B cell (primary cell): Measurements from ENCODE around the gene IFT122. TPM values are rescaled to one million over a fixed set of nuclear protein-coding genes. Genes with fewer than 3 reads are reported as not detected.

Experiments used
- ATAC-seq: fragments of 200-7000 bp; cut with Tn5 transposase; one replicate; pipeline ENCODE4 v1.10.0; 2021; ENCODE audit warnings: low read depth, mild to moderate bottlenecking, moderate number of reproducible peaks, moderate library complexity
- CTCF ChIA-PET: fragments of 350-600 bp; sonication (Branson Sonifier 250); formaldehyde crosslinking; loops from one replicate; lab custom pipeline; 2021; ENCODE audit warnings: antibody characterized with exemption, inconsistent platforms; lab: Charles Lee
- POLR2A ChIA-PET: fragments of 350-600 bp; sonication (Branson Sonifier 250); formaldehyde crosslinking; loops from one replicate; lab custom pipeline; 2021; ENCODE audit warnings: antibody characterized with exemption; lab: Charles Lee
- DNase-seq: peaks from one replicate; pipeline ENCODE4 v3.0.0; 2013
- H2AFZ ChIP-seq: 2 replicates; pipeline ENCODE4 v1.6.1; 2012; ENCODE audit warnings: mild to moderate bottlenecking, low read depth, low read length; ENCODE audit not compliant: insufficient read depth, poor library complexity, severe bottlenecking
- H3K27ac ChIP-seq, 2 donors: 1 replicate in 1 of 2; 2 replicates in 1 of 2; pipeline ENCODE4 v1.5.1; 2012 to 2013; ENCODE audit warnings: low read length in 2 of 2, mild to moderate bottlenecking in 2 of 2, moderate library complexity in 1 of 2
- H3K27me3 ChIP-seq, 4 experiments: fragments of 200-600 bp in 1 of 4; sonication (generic) in 1 of 4; replicated peaks in 1 of 4; 1 replicate in 2 of 4; 2 replicates in 2 of 4; pipeline versions ENCODE4 v1.6.1 to v1.7.0; 2013 to 2016; ENCODE audit warnings: low read length in 3 of 4, mild to moderate bottlenecking in 2 of 4, mixed read lengths in 1 of 4, moderate library complexity in 1 of 4; ENCODE audit not compliant: insufficient read depth in 4 of 4, control insufficient read depth in 3 of 4; ENCODE audit errors: control extremely low read depth in 1 of 4
- H3K36me3 ChIP-seq, 2 experiments: replicated peaks in 1 of 2; 1 replicate in 1 of 2; 2 replicates in 1 of 2; pipeline versions ENCODE4 v1.6.1 to v1.7.1; 2013; ENCODE audit warnings: low read length in 1 of 2; ENCODE audit not compliant: insufficient read depth in 2 of 2, control insufficient read depth in 1 of 2; ENCODE audit errors: control extremely low read depth in 1 of 2, extremely low read depth in 1 of 2
- H3K4me1 ChIP-seq, 2 donors: fragments of 200-600 bp in 1 of 2; sonication (generic) in 1 of 2; 1 replicate in 1 of 2; 2 replicates in 1 of 2; pipeline versions ENCODE4 v1.5.1 to v1.6.1; 2013 to 2017; ENCODE audit warnings: low read length in 2 of 2; ENCODE audit not compliant: control insufficient read depth in 2 of 2, insufficient read depth in 2 of 2
- H3K4me2 ChIP-seq: replicated peaks from 2 replicates; pipeline ENCODE3; 2012; ENCODE audit warnings: mild to moderate bottlenecking, low read depth, low read length; ENCODE audit not compliant: poor library complexity, severe bottlenecking
- H3K4me3 ChIP-seq, 5 experiments: fragments of 200-600 bp in 1 of 5; sonication (generic) in 1 of 5; 1 replicate in 3 of 5; 2 replicates in 2 of 5; pipeline versions ENCODE4 v1.5.1 to v1.7.0; 2011 to 2016; ENCODE audit warnings: low read length in 4 of 5, mild to moderate bottlenecking in 4 of 5, low read depth in 2 of 5, control low read depth in 1 of 5, moderate library complexity in 1 of 5; ENCODE audit not compliant: insufficient read depth in 1 of 5; ENCODE audit errors: control extremely low read depth in 1 of 5, extremely low read depth in 1 of 5
- H3K79me2 ChIP-seq: fragments of 200-600 bp; sonication (generic); one replicate; pipeline ENCODE4 v1.6.0; 2016; ENCODE audit warnings: low read length; ENCODE audit not compliant: control insufficient read depth, insufficient read depth
- H3K9ac ChIP-seq: fragments of 200-600 bp; sonication (generic); 2 replicates; pipeline ENCODE4 v1.6.1; 2017; ENCODE audit warnings: mild to moderate bottlenecking, low read length, moderate library complexity
- H3K9me3 ChIP-seq, 3 donors: one replicate each; pipeline versions ENCODE4 v1.6.1 to v1.7.1; 2013; ENCODE audit warnings: low read length in 2 of 3; ENCODE audit not compliant: control insufficient read depth in 2 of 3, insufficient read depth in 1 of 3; ENCODE audit errors: control extremely low read depth in 1 of 3
- H4K20me1 ChIP-seq: 2 replicates; pipeline ENCODE4 v1.6.0; 2012; ENCODE audit warnings: mild to moderate bottlenecking, low read length; ENCODE audit not compliant: insufficient read depth, control insufficient read depth, poor library complexity, severe bottlenecking
- H3K27ac Mint-ChIP-seq: one replicate; pipeline ENCODE4 v1.8.0; 2021; ENCODE audit warnings: mixed read lengths
- H3K27me3 Mint-ChIP-seq: one replicate; pipeline ENCODE4 v1.8.0; 2021; ENCODE audit warnings: mixed read lengths
- H3K4me1 Mint-ChIP-seq: one replicate; pipeline ENCODE4 v1.8.0; 2021; ENCODE audit warnings: mixed read lengths
- H3K4me3 Mint-ChIP-seq: one replicate; pipeline ENCODE4 v1.8.0; 2021; ENCODE audit warnings: mixed read lengths
- H3K9me3 Mint-ChIP-seq: one replicate; pipeline ENCODE4 v1.8.0; 2022; ENCODE audit warnings: mixed read lengths; ENCODE audit not compliant: insufficient read depth
- CTCF ChIP-seq: fragments of 200-600 bp; IDR thresholded peaks from one replicate; pipeline ENCODE4 v1.8.0; 2022; ENCODE audit warnings: antibody characterized with exemption, mild to moderate bottlenecking
- EZH2 ChIP-seq: IDR thresholded peaks from 2 replicates; pipeline ENCODE4 v1.6.1; 2012; ENCODE audit warnings: borderline replicate concordance, low read depth, mild to moderate bottlenecking, moderate library complexity, low read length; ENCODE audit not compliant: insufficient read depth, poor library complexity, severe bottlenecking
- WGBS: methylation state at CpG from one replicate; pipeline ENCODE4 v1.1.5; 2013; ENCODE audit warnings: missing lambda C conversion rate; ENCODE audit not compliant: insufficient coverage; 5-methylcytosine and 5-hydroxymethylcytosine counted together
- intact Hi-C: fragments of 100-400 bp; cut with micrococcal nuclease; formaldehyde crosslinking; loops from one replicate; pipeline ENCODE4 v1.10.0; 2022
- polyA plus RNA-seq: library from polyadenylated mRNA; depleted of rRNA; stranded (reverse); fragments of >200 nt; gene quantifications from 2 replicates; pipeline ENCODE4 v1.2.3, GENCODE V29; 2012
- total RNA-seq, 2 donors: library from RNA; stranded (reverse); fragments of 120-200 nt in 1 of 2; gene quantifications; 1 replicate in 1 of 2; 2 replicates in 1 of 2; pipeline versions ENCODE4 v1.2.3 to v1.2.4, GENCODE V29; 2013 to 2022

Gene IFT122
- total and polyA plus RNA-seq, 2 donors (not counting 1 experiment from before 2014, with no cell fraction given) = 14.0 to 34.3 TPM

DNA sequence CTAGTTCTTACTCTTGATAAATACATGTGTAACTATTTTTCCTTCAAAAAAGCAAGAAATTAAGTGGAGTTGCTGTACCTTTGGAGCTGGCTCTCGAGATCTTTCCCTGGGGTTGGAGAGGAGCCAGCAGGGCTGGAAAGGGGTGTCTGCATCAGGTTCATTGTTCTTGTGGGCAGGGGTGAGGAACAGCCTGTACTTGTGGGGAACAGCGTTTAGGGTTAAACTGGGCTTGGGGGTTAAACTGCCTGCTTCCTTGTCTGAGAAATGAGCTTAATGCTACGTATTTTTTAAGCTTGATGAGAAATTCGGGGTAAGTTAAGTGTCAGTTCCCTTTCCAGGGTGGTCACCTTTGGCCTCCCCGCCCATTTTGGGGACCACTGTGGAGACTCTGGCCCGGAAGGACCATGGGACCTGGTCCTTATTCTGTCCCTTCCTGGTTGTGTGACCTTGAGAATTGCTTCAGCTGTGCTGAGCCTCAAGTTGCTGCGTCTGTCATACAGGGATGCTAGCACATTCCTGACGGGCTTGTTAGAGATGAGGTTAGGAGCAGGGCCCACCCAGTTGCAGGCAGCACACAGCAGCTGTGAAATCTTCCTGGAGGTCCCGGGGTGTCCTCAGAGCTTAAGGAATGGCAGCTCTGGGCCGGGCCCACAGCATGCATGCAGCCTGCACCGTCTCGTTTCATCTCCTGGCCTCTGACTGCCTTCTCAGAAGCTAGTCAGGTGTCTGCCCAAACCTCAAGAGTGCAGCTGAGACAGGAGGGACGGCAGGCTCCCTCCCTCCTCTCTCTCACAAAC is 114.5 kb downstream of the IFT122 start:
- POLR2A ChIA-PET = no interaction called here
- 63% methylated on average over 12 of the region's 13 CpGs for WGBS
- no peak overlapping the region for H3K4me3 Mint-ChIP-seq

More for the DNA sequence above, 114.5 kb downstream of the IFT122 start:
- no peak for TF ChIP-seq EZH2
- TF ChIP-seq CTCF = no peak
- ATAC-seq (no peak), DNase-seq (no peak)
- Histone ChIP-seq H3K79me2 (no peaks in the 10 kb centered on the region), H3K4me3 (no peak overlapping the region), H3K27me3 (peaks cover 0 to 30% (median 2%) of the 10 kb centered on the region in 4 experiments), H3K4me2 (no peak overlapping the region), H2AFZ (no peak overlapping the region), H3K9me3 (no peaks in the 10 kb centered on the region), H3K27ac (no peak overlapping the region), H3K36me3 (no peaks in the 10 kb centered on the region), H4K20me1 (no peaks in the 10 kb centered on the region), H3K9ac (no peak overlapping the region), H3K4me1 (peaks cover 0 to 5% of the 10 kb centered on the region in 2 donors)
- peak overlapping the region; percentile 32 for H3K27ac Mint-ChIP-seq
- peaks cover 11% of the 10 kb centered on the region for H3K4me1 Mint-ChIP-seq
- H3K27me3 Mint-ChIP-seq = peaks cover 16% of the 10 kb centered on the region
- intact Hi-C loops = no loop called here
- CTCF ChIA-PET = interaction anchor here (0.5 to 1.6 kb wide), 5 partner anchors 29 to 416 kb away, joined by 3 to 4 read pairs (median 4); no protein-coding TSS in a partner anchor
- H3K9me3 Mint-ChIP-seq = no peaks in the 10 kb centered on the region
